ENCODE data around the gene ONECUT2. TPM values are rescaled to one million over a fixed set of nuclear protein-coding genes. Genes with fewer than 3 reads are reported as not detected.

The ONECUT2 gene
- total and polyA plus RNA-seq, 4 donors = 1.8 to 5.7 (median 4.6) TPM

DNA sequence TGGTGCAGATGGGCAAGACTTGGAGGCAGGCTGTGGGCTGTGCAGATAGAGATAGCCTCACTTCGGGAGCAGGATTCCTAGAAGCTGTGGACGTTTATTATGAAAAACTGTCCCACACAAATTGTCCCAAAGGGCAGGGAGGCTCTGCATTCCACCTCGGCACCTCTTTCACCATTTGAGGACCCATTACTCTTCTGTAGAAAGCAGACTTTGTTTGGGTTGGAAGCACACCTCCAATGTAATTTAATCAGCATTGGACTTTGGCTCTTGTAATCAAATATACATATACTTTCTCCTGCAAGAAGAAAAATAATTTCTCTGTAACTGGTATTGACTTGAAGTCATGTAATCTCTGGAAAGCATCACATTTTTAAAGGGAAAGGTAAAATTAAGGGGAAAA lies 8.5 kb downstream of the ONECUT2 start:
- TF ChIP-seq, protein P1, sequence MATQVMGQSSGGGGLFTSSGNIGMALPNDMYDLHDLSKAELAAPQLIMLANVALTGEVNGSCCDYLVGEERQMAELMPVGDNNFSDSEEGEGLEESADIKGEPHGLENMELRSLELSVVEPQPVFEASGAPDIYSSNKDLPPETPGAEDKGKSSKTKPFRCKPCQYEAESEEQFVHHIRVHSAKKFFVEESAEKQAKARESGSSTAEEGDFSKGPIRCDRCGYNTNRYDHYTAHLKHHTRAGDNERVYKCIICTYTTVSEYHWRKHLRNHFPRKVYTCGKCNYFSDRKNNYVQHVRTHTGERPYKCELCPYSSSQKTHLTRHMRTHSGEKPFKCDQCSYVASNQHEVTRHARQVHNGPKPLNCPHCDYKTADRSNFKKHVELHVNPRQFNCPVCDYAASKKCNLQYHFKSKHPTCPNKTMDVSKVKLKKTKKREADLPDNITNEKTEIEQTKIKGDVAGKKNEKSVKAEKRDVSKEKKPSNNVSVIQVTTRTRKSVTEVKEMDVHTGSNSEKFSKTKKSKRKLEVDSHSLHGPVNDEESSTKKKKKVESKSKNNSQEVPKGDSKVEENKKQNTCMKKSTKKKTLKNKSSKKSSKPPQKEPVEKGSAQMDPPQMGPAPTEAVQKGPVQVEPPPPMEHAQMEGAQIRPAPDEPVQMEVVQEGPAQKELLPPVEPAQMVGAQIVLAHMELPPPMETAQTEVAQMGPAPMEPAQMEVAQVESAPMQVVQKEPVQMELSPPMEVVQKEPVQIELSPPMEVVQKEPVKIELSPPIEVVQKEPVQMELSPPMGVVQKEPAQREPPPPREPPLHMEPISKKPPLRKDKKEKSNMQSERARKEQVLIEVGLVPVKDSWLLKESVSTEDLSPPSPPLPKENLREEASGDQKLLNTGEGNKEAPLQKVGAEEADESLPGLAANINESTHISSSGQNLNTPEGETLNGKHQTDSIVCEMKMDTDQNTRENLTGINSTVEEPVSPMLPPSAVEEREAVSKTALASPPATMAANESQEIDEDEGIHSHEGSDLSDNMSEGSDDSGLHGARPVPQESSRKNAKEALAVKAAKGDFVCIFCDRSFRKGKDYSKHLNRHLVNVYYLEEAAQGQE (IDR thresholded peaks at IDR 0.05) = no peak
- no peak for TF ChIP-seq YY1 (IDR thresholded peaks at IDR 0.05)
- no peak for TF ChIP-seq GABPA (IDR thresholded peaks at IDR 0.05 in 1 of 2, conservative IDR thresholded peaks at IDR 0.05 in 1 of 2)
- no peak for TF ChIP-seq RAD21 (IDR thresholded peaks at IDR 0.05)
- no peak for TF ChIP-seq EGR1 (IDR thresholded peaks at IDR 0.05; ENCODE audit: low read depth in 2 of 2)
- TF ChIP-seq, protein P2, sequence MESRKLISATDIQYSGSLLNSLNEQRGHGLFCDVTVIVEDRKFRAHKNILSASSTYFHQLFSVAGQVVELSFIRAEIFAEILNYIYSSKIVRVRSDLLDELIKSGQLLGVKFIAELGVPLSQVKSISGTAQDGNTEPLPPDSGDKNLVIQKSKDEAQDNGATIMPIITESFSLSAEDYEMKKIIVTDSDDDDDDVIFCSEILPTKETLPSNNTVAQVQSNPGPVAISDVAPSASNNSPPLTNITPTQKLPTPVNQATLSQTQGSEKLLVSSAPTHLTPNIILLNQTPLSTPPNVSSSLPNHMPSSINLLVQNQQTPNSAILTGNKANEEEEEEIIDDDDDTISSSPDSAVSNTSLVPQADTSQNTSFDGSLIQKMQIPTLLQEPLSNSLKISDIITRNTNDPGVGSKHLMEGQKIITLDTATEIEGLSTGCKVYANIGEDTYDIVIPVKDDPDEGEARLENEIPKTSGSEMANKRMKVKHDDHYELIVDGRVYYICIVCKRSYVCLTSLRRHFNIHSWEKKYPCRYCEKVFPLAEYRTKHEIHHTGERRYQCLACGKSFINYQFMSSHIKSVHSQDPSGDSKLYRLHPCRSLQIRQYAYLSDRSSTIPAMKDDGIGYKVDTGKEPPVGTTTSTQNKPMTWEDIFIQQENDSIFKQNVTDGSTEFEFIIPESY (IDR thresholded peaks at IDR 0.05) = no peak
- TF ChIP-seq, protein P3, sequence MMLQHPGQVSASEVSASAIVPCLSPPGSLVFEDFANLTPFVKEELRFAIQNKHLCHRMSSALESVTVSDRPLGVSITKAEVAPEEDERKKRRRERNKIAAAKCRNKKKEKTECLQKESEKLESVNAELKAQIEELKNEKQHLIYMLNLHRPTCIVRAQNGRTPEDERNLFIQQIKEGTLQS (IDR thresholded peaks at IDR 0.05) = no peak
- TF ChIP-seq FOXA1 (IDR thresholded peaks at IDR 0.05) = no peak
- no peak for TF ChIP-seq SP1 (IDR thresholded peaks at IDR 0.05)
- TF ChIP-seq, protein P4, sequence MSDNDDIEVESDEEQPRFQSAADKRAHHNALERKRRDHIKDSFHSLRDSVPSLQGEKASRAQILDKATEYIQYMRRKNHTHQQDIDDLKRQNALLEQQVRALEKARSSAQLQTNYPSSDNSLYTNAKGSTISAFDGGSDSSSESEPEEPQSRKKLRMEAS (IDR thresholded peaks at IDR 0.05) = no peak
- peak; percentile 35 for TF ChIP-seq HNF4G (IDR thresholded peaks at IDR 0.05)
- TF ChIP-seq FOXA2 (IDR thresholded peaks at IDR 0.05) = no peak
- TF ChIP-seq, protein P5, sequence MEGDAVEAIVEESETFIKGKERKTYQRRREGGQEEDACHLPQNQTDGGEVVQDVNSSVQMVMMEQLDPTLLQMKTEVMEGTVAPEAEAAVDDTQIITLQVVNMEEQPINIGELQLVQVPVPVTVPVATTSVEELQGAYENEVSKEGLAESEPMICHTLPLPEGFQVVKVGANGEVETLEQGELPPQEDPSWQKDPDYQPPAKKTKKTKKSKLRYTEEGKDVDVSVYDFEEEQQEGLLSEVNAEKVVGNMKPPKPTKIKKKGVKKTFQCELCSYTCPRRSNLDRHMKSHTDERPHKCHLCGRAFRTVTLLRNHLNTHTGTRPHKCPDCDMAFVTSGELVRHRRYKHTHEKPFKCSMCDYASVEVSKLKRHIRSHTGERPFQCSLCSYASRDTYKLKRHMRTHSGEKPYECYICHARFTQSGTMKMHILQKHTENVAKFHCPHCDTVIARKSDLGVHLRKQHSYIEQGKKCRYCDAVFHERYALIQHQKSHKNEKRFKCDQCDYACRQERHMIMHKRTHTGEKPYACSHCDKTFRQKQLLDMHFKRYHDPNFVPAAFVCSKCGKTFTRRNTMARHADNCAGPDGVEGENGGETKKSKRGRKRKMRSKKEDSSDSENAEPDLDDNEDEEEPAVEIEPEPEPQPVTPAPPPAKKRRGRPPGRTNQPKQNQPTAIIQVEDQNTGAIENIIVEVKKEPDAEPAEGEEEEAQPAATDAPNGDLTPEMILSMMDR (IDR thresholded peaks at IDR 0.05; ENCODE audit: low read depth, low read length, missing input control) = no peak
- TF ChIP-seq NR2F2 (IDR thresholded peaks at IDR 0.05) = no peak
- TF ChIP-seq RXRA (IDR thresholded peaks at IDR 0.05) = no peak
- peak; percentile 56 to 61 for TF ChIP-seq HNF4A (conservative IDR thresholded peaks at IDR 0.05)
- DNase-seq (ENCODE audit: low spot score) = no peak
- H3K4me1 ChIP-seq (ENCODE audit: control insufficient read depth in 4 of 4, insufficient read depth in 4 of 4, low read length in 3 of 4) = peaks cover 23 to 77% (median 69%) of the 10 kb centered on the region in 4 donors
- H3K27me3 ChIP-seq (ENCODE audit: control insufficient read depth in 4 of 4, insufficient read depth in 4 of 4, low read length in 3 of 4) = no peaks in the 10 kb centered on the region
- no peak overlapping the region for H3K4me3 ChIP-seq (ENCODE audit: low read depth in 1 of 3, low read length in 3 of 3)
- H3K27ac ChIP-seq (ENCODE audit: low read depth in 1 of 2, low read length in 2 of 2) = peak overlapping the region in 1 of 2 donors; percentile 95
- H3K9me3 ChIP-seq (ENCODE audit: control insufficient read depth in 4 of 4, low read length in 3 of 4) = no peaks in the 10 kb centered on the region
- WGBS = 20% methylated on average over 3 of the region's 3 CpGs
- no peaks in the 10 kb centered on the region for H3K36me3 ChIP-seq (ENCODE audit: control insufficient read depth in 4 of 4, insufficient read depth in 3 of 4, low read depth in 1 of 4, low read length in 3 of 4)
- no peak overlapping the region for H3K9ac ChIP-seq (ENCODE audit: low read depth in 1 of 2, low read length in 2 of 2)
